ENCODE data around the gene TMEM190.
"Not testable (repeated sequence)": the region's sequence is repeated elsewhere in the genome, so short reads cannot be mapped to it uniquely, and the experiment has no call there.

The TMEM190 gene

DNA sequence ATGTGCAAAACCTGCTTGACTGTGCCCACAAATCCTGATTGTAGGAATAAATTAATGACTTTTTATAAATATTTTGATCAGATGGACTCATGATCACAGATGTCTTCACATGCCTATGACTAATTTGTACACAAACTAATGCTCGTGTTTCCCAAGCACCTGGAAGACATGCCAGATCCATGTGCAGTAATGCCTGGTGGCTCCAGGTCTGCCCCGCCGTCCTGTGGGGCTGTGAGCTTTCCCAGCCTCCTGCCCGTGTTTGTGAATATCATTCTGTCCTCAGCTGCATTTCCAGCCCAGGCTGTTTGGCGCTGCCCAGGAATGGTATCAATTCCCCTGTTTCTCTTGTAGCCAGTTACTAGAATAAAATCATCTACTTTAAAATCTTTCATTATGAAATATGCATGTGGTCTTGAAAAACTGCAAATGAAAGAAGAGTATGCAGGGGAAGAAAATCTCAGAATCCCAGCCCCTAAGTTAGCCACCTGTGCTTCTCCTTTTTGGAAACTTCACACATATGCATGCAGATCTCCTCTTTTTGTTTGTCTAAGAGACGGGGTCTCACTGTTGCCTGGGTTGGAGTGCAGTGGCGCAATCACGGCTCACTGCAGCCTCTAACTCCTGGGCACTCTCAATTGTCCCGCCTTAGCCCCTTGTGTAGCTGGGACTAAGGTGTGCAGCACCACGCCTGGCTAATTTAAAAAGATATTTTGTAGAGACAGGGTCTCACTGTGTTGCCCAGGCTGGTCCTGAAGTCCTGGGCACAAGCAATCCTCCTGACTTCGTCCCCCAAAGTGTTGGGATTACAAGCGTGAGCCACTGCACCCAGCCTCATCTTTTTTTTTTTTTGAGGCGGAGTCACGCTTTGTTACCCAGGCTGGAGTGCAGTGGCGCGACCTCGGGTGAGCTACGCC lies 15.3 kb downstream of the TMEM190 start:
- no peak for DNase-seq

GRCh38 chr19:55392820-55393761 lies 16.5 kb downstream of the TMEM190 start:
- no peak for DNase-seq

DNA sequence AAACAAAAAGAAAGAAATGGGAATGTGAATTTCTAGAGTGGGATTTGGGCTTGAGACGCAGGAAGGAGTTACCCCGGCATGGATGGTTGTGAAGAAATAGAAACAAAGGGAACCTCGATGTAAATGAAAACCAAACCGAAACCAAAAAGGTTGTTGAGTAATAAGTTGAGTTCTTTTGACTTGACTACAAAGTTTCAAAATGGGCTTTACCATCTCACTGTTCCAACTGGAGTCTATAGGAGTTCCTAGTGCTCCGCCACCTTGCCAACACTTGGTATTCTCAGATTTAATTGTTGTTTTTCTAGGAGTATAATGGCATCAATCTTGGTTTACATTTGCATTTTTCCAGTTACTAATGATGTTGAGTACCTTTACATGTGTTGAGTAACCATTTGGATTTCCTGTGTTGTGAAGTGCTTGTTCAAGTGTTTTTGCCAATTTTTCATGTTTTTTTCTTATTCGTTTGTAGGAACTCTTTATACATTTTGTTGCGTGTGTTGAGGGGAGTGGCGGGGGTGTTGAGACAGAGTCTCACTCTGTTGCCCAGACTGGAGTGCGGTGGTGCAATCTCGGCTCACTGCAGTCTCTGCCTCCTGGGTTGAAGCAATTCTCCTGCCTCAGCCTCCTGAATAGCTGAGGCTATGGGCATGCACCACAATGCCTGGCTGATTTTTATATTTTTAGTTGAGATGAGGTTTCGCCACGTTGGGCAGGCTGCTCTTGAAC lies 21.7 kb downstream of the TMEM190 start:
- DNase-seq: no peak

DNA sequence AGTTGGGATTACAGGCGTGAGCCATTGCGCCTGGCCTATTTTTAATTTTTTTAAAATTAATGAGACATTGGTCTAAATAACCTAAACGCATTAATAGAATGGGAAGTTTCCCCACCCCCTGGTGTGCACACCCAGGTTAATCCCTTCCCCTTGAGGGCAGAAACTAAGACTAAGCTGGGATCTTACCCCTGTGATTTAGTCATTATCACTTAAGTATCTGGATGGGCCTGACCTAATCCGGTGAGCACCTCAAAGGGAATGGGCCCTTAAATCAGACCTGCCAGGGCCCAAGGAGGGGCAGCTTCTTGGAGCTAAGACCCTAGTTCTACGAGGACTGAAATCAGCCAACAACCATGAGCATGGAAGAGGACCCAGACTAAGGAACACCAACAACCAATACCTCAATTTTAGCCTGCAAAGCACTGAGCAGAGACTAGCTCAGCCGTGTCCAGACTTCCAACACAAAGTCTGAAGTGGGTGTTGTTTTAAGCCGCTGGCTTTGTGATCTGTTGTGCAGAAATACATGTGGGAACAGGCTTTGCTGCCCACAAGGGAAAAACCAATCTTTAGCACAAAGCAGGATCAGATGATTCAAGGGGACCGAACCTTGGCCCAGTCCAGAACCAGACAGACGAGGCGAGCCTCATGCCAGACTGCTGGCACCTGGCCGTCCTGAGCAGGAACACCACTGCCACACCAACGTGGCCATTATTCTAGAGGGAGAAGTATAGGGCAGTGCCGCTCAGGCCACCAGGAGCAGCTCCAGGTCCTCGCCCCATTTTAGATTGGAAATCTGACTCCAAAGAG lies 23.9 kb downstream of the TMEM190 start:
- DNase-seq: no peak

- not testable (repeated sequence) for DNase-seq
Measured at GRCh38 chr19:55401390-55401789, 24.8 kb downstream of the TMEM190 start.

DNA sequence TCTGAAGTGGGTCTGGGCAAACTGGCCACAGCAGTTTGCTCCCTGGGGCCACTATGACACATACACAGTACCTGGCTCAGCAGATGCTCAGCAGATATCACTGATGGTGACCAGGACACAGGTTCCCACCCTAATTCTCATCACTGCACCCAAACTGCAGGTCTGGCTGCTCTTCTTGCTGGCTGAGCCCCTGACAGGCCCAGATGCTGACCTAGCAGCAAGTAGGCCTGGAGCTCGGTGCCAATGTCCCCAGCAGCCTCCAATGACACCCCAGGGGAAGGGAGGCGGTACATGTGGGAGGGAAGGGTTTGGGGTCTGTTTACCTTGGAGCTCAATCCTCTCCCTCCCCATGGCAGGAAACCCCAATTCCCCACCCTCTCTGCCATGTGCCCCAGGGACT lies 25.9 kb downstream of the TMEM190 start:
- no peak for DNase-seq

DNA sequence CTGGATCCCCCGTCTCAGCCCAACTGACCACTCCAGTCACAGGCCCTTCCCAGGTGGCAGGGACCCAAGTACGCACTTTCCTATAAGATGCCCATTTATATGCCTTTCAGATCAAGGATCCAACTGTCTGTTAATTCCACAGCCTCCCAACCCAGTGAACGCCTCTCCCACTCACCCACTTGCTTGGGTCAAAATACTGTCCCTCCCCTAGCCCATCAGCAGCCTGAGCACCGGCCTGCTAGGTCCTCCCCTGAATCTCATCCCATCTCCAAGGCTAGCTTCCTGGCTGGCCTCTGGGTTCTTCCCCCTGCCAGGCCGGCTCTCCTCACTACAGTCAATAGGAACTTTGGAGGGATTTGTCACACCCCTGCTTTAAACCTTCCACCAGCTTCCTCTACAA lies 29.0 kb downstream of the TMEM190 start:
- no peak for DNase-seq

- no peak for DNase-seq
Measured at GRCh38 chr19:55406091-55406825, 29.6 kb downstream of the TMEM190 start.

- no peak for DNase-seq
Measured at GRCh38 chr19:55406826-55407549, 30.4 kb downstream of the TMEM190 start.

- not testable (repeated sequence) for DNase-seq
Measured at GRCh38 chr19:55407550-55407799, 30.8 kb downstream of the TMEM190 start, which contains the start of gene UBE2S. Gene UBE2S, minus strand, starts transcription at chr19:55407788. Its CDS starts 199 bp downstream, at chr19:55407589.

DNA sequence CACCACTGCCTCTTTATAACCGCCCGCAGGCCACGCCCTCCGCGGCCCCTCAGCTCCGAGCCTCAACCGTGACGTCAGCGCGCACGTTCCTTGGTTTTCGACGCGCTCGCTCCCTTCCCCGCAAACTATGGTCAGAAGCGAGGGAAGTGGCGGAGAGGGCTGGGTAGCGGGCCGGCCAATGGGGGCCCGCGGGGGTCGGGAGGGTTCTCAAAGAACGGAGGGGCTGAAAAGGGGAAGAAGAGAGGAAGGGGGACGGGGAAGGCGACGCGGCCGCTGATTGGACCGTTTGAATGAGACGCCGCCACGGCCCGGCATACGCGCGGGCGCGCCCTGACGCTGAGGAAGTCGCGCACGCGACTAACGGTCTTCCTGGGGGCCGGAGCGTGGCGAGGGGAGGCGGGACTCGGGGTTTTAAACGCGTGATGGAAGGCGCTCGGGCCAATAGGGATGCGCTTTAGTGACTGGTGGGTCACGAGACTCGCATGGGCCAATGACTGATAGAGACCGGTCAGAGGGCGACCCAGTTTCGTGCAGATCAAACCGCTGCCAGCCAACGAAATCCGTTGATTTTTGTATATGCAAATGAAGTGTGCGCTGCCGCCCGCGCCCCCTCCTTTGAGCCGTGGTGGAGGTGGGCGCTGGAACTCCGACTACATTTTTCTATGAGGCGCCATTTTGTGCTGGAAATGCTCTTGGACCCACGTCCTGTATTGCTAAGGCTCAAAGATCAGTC lies 31.3 kb downstream of the TMEM190 start:
- peak; percentile 93 to 95 for DNase-seq

- no peak for DNase-seq
Measured at GRCh38 chr19:55408533-55408872, 31.9 kb downstream of the TMEM190 start.

GRCh38 chr19:55409179-55409578 lies 32.6 kb downstream of the TMEM190 start:
- not testable (repeated sequence) for DNase-seq

GRCh38 chr19:55410168-55410567 lies 33.5 kb downstream of the TMEM190 start:
- no peak for DNase-seq

- peak; percentile 47 to 49 for DNase-seq
Measured at GRCh38 chr19:55418185-55418584, 41.6 kb downstream of the TMEM190 start.

- DNase-seq: no peak
Measured at GRCh38 chr19:55419103-55419502, 42.5 kb downstream of the TMEM190 start.

DNA sequence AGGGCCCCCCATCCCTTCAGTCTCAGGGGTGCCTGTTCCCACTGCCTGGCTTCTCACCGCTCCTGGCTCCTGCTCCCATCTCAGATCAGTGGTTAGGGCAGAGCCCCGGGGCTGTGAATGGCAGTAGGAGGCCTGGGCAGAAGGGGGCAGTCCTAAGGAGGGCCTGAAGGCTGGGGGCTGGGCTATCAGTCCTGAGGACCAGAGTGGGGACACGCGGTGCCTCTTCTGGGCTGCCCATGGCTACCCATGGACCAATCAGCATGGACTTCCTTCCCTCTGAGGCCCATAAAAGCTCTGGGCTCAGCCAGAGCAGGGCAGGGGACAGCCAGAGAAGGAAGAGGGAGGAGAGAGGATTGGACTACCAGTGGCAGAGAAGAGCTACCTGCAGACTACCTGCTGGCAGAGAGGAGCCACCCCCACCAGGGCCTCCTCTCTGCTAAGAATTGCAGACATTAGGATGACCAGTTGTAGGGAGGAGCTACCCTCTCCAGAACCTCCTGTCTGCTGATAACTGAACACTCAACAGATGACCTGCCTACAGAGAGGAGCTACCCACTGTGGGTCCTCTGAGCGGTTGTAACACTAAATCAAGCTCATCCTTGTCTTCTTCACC lies 43.1 kb downstream of the TMEM190 start:
- DNase-seq: no peak

GRCh38 chr19:55421281-55421680 lies 44.7 kb downstream of the TMEM190 start:
- not testable (repeated sequence) for DNase-seq

DNA sequence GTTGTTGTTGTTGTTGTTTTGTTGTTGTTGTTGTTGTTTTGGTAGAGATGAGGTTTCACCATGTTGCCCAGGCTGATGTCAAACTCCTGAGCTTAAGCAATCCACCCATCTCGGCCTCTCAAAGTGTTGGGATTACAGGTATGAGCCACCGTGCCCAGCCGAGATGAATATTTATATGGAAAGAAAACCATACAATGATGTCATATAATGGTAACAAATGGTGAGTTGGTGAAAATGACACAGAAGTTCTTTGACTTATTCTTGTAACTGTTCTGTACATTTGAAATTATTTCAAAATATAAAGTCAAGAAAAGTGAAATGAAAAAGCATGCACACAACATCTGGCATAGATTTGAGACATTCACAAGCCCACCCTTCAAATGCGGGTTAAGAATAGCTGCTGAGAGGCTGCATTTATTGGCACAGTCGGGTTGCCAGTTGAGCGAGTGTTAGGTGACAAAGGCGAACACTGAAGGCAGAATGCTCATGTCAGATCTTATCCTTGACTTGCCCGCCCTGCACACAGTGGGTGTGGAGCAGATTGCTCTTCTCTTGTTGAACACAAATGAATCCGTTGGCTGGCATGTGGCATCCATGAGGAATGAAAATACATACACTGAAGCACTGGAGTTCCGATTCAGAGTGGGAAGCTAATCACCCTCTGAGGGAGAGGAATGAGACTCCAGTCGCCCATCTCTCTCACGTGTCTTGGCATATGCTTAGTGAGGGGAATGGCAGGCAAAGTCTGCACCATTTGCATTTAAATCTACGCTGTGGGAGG lies 46.8 kb downstream of the TMEM190 start:
- DNase-seq: no peak

All from stimulated activated CD4-positive, alpha-beta T cell treated with anti-CD3 and anti-CD28 coated beads, Interleukin-2, amount 100 ng/mL, for 48 hours (primary cell).